IPS-NIHi7 (cell line): Measurements from ENCODE around the gene CAMK1D.

Experiments
- DNase-seq: peaks from one replicate; pipeline ENCODE4 v3.0.0; 2012; ENCODE audit warnings: mixed read lengths; ENCODE audit errors: extremely low spot score

Gene CAMK1D

GRCh38 chr10:12755075-12755474 is 405.7 kb downstream of the CAMK1D start:
- DNase-seq: no peak

- DNase-seq: no peak
Measured at GRCh38 chr10:12757351-12757750, 408.0 kb downstream of the CAMK1D start.

GRCh38 chr10:12758271-12758670 is 408.9 kb downstream of the CAMK1D start:
- DNase-seq: no peak

GRCh38 chr10:12766223-12766622 is 416.9 kb downstream of the CAMK1D start:
- DNase-seq: no peak

GRCh38 chr10:12768156-12769100 is 419.1 kb downstream of the CAMK1D start:
- DNase-seq: peak; percentile 67

- DNase-seq: no peak
Measured at GRCh38 chr10:12769323-12770044, 420.1 kb downstream of the CAMK1D start.

- no peak for DNase-seq
Measured at GRCh38 chr10:12771981-12772760, 422.8 kb downstream of the CAMK1D start.

GRCh38 chr10:12772797-12773587 is 423.6 kb downstream of the CAMK1D start:
- no peak for DNase-seq

- DNase-seq: no peak
Measured at GRCh38 chr10:12774204-12774894, 425.0 kb downstream of the CAMK1D start.

- DNase-seq: no peak
Measured at GRCh38 chr10:12777840-12778585, 428.7 kb downstream of the CAMK1D start.

GRCh38 chr10:12780634-12781601 is 431.6 kb downstream of the CAMK1D start:
- no peak for DNase-seq

- no peak for DNase-seq
Measured at GRCh38 chr10:12781976-12782375, 432.6 kb downstream of the CAMK1D start.

- DNase-seq: peak; percentile 75
Measured at GRCh38 chr10:12782537-12782936, 433.2 kb downstream of the CAMK1D start.

GRCh38 chr10:12783293-12783692 is 433.9 kb downstream of the CAMK1D start:
- no peak for DNase-seq

- no peak for DNase-seq
Measured at GRCh38 chr10:12784646-12785045, 435.3 kb downstream of the CAMK1D start.

GRCh38 chr10:12785415-12785831 is 436.1 kb downstream of the CAMK1D start:
- DNase-seq: no peak

- no peak for DNase-seq
Measured at GRCh38 chr10:12787297-12787696, 437.9 kb downstream of the CAMK1D start.

GRCh38 chr10:12788277-12788676 is 438.9 kb downstream of the CAMK1D start:
- DNase-seq: no peak

- no peak for DNase-seq
Measured at GRCh38 chr10:12790270-12790669, 440.9 kb downstream of the CAMK1D start.
